HL-60 (cell line): ENCODE measurements around the gene FOXL2.

Experiments
- DNase-seq, 2 experiments: peaks; one replicate each; pipeline ENCODE4 v3.0.0-alpha.2; 2010 to 2020; ENCODE audit warnings: low read depth in 1 of 2, low spot score in 1 of 2
- H3K27ac ChIP-seq: fragments of 250-450 bp; sonication (Bioruptor Pico); replicated peaks from 2 replicates; pipeline ENCODE4 v1.5.1; 2020; ENCODE audit warnings: mild to moderate bottlenecking, moderate library complexity
- H3K27me3 ChIP-seq: fragments of 250-450 bp; sonication (Bioruptor Pico); 2 replicates; pipeline ENCODE4 v1.5.1; 2021; ENCODE audit warnings: mild to moderate bottlenecking, moderate library complexity; ENCODE audit not compliant: insufficient read depth, poor library complexity, severe bottlenecking
- H3K4me3 ChIP-seq: replicated peaks from 2 replicates; pipeline ENCODE4 v1.5.1; 2011; ENCODE audit warnings: mild to moderate bottlenecking, control low read depth, low read length; ENCODE audit not compliant: insufficient read depth
- CTCF ChIP-seq: IDR thresholded peaks from one replicate; pipeline ENCODE4 v1.5.1; 2011; ENCODE audit warnings: low read length, control low read depth, inconsistent platforms; ENCODE audit not compliant: insufficient read depth
- GABPA ChIP-seq: IDR thresholded peaks from 2 replicates; pipeline ENCODE4 v1.6.1; 2012; ENCODE audit warnings: low read depth
- POLR2AphosphoS5 ChIP-seq: IDR thresholded peaks from 2 replicates; pipeline ENCODE4 v1.6.1; 2012; ENCODE audit warnings: low read depth
- SPI1 ChIP-seq: IDR thresholded peaks from 2 replicates; pipeline ENCODE4 v1.6.1; 2012; ENCODE audit warnings: low read depth, mild to moderate bottlenecking, borderline replicate concordance
- TF ChIP-seq, protein P1 (sequence below): IDR thresholded peaks from 2 replicates; pipeline ENCODE4 v1.6.1; 2012; ENCODE audit warnings: low read depth; ENCODE audit not compliant: insufficient replicate concordance

The FOXL2 gene

DNA sequence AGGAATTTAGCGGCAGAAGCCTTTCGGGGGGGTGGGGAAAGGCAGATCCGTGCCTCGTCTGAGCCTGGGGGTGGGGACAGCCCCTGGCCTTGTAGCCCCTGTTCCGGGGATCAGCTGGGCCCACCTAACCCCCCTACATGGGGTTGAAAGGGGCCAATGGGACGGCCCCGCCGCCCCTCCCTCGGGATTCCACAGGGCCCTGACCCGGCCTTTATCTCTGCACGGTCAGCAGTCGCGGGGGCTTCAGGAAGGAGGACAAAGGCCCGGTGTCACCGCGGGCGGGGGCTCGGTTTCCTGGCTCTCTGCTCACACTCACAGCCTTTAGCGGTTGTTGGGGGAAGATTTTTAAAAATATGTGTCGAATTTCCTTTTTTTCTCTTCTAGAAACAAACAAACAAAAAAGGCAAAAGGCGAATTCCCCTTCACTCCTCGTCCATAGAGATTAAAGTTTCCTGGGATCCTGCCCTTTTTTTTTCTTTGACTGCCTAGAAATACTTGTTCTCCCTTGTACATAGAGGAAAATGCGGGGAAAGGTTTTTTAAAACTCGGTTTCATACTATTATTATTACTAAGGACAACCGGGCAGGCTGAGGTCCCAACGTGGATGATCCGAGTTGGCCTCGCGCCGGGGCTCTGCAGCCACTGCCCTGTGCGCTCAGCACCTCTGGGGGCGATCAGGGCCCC is 7.9 kb downstream of the FOXL2 start:
- Histone ChIP-seq H3K27me3 (peaks cover 93% of the 10 kb centered on the region), H3K27ac (no peak overlapping the region), H3K4me3 (peak overlapping the region; percentile 15; the same call in 1 of the 2 replicates)
- TF ChIP-seq, protein P1, sequence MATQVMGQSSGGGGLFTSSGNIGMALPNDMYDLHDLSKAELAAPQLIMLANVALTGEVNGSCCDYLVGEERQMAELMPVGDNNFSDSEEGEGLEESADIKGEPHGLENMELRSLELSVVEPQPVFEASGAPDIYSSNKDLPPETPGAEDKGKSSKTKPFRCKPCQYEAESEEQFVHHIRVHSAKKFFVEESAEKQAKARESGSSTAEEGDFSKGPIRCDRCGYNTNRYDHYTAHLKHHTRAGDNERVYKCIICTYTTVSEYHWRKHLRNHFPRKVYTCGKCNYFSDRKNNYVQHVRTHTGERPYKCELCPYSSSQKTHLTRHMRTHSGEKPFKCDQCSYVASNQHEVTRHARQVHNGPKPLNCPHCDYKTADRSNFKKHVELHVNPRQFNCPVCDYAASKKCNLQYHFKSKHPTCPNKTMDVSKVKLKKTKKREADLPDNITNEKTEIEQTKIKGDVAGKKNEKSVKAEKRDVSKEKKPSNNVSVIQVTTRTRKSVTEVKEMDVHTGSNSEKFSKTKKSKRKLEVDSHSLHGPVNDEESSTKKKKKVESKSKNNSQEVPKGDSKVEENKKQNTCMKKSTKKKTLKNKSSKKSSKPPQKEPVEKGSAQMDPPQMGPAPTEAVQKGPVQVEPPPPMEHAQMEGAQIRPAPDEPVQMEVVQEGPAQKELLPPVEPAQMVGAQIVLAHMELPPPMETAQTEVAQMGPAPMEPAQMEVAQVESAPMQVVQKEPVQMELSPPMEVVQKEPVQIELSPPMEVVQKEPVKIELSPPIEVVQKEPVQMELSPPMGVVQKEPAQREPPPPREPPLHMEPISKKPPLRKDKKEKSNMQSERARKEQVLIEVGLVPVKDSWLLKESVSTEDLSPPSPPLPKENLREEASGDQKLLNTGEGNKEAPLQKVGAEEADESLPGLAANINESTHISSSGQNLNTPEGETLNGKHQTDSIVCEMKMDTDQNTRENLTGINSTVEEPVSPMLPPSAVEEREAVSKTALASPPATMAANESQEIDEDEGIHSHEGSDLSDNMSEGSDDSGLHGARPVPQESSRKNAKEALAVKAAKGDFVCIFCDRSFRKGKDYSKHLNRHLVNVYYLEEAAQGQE: no peak
- TF ChIP-seq SPI1: no peak
- no peak for TF ChIP-seq POLR2AphosphoS5
- no peak for TF ChIP-seq CTCF
- no peak for TF ChIP-seq GABPA
- no peak for DNase-seq

DNA sequence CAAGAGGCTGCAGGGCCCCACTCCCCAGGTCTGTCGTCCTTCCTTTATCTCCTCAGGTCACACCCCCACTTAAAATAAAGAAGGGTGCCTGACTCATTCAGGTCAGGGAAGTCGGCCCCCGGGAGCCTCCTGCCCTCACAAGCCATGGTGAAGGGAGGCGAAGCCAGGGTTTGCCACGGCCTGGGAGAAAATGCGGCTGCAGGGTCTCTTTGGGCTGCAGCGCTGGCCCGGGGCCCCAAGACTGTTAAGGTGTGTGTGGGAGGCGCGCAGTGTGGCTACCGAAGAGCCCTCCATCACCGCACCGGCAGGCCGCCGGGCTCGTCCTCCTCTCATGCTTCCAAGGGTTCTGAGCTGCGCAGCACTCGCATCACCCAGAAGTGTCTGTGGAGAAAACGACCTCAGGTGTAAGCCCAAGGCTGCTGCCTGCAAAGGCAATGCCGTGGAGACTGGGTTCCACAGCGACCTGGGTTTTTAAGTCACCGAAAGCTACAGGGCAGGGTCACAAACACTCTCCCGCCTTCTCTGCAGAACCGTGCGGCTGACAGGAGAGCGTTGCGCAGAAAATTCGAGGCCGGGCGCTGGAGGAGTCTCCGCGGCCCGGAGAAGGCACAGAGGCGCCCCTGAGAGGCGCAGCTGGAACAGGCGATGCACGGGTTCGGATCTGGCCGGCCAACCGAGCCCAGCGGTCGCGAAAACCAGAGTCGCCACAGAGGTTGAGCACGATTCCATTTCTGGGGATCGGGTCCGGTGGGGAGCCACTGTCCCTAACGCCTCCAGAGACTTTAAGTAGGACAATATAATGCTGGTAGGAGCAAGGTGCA is 8.7 kb downstream of the FOXL2 start:
- DNase-seq: no peak
- Histone ChIP-seq H3K27me3 (peaks cover 86% of the 10 kb centered on the region), H3K4me3 (no peak overlapping the region), H3K27ac (no peak overlapping the region)
- TF ChIP-seq, protein P1: no peak

DNA sequence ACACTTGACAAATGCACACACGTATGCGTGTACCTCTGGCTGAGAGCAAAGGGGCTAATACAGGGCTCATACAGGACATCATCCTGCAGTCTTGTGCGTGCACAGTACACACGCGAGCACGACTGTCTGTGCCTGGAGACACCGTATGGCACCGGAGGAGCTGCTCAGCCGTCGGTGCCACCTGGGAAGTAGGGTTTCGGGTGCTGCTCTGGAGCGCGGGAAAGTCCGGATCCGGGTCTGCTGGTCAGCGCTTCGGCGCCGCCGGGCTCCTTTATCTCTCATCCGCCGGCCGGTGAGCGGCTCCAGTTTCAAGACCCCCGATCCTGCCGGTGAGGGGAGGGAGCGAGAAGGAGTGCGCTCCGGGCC is 9.3 kb downstream of the FOXL2 start:
- no peak for TF ChIP-seq SPI1
- TF ChIP-seq GABPA: no peak
- TF ChIP-seq, protein P1: no peak
- TF ChIP-seq CTCF: no peak
- no peak for TF ChIP-seq POLR2AphosphoS5
- peaks cover 80% of the 10 kb centered on the region for H3K27me3 ChIP-seq
- H3K4me3 ChIP-seq: no peak overlapping the region
- no peak for DNase-seq
- no peak overlapping the region for H3K27ac ChIP-seq
